ENCODE results near the gene ATF7IP.
A peak's percentile ranks its signal among the peaks of the same experiment; 100 is the strongest.

DNA sequence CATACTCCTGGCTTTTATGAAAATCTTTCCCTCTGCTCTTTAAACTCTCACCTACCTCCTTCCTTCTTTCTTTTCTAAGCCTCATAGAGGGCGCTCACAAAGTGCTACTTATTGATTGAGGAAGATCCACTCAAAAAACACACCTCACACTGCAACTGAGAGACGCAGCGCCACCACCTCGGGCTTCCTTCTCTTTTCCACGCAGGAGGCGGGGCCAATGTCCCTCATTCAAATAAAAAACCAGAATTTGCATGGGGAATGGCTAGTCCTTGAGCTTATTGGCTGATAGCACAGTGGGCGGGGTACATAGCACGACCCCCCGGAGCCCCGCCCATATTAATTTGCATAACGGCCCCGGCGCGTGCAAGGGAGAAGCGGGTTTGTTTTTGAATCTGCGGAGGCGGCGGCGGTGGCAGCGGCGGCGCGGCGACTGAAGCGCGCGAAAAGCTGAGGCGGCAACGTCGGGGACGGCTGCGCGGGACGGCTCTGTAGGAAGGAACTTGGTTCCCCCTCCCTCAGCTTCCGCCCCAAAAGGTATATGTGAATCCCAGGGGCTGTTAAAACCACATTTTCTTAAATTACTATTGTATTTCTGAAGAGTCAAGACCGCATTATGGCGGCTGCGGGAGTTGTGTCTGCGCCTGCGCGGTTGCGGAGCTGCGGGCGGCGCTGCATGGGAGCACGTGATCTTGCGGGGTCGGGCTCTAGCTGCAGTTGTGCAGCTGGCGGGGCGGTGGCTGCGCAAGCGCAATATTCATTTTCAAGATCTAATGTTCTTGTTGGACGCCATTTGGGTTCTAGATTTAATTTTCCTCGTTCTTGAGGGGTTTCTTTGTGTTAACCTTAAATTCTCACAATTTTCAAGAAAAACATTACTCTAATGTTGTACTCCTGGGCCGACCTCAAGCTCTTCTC is at the start of gene ATF7IP:
- no peak for TF ChIP-seq EZH2 (IDR thresholded peaks at IDR 0.05; ENCODE audit: borderline replicate concordance, low read depth, low read length, poor library complexity, severe bottlenecking)
- TF ChIP-seq, protein P1, sequence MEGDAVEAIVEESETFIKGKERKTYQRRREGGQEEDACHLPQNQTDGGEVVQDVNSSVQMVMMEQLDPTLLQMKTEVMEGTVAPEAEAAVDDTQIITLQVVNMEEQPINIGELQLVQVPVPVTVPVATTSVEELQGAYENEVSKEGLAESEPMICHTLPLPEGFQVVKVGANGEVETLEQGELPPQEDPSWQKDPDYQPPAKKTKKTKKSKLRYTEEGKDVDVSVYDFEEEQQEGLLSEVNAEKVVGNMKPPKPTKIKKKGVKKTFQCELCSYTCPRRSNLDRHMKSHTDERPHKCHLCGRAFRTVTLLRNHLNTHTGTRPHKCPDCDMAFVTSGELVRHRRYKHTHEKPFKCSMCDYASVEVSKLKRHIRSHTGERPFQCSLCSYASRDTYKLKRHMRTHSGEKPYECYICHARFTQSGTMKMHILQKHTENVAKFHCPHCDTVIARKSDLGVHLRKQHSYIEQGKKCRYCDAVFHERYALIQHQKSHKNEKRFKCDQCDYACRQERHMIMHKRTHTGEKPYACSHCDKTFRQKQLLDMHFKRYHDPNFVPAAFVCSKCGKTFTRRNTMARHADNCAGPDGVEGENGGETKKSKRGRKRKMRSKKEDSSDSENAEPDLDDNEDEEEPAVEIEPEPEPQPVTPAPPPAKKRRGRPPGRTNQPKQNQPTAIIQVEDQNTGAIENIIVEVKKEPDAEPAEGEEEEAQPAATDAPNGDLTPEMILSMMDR (conservative IDR thresholded peaks at IDR 0.05; ENCODE audit: low read depth, low read length): peak; percentile 48

All from A673 (cell line).